ENCODE measurements around the gene UPK2.

Gene UPK2

GRCh38 chr11:118913411-118914125 lies 42.5 kb upstream of the UPK2 start:
- no peaks in the 10 kb centered on the region for H3K36me3 ChIP-seq (ENCODE audit: control insufficient read depth, insufficient read depth, low read length)
- H3K4me1 ChIP-seq (ENCODE audit: control insufficient read depth, insufficient read depth, low read length), result peaks cover 98% of the 10 kb centered on the region
- H3K27me3 ChIP-seq (ENCODE audit: control insufficient read depth, insufficient read depth, low read length), result no peaks in the 10 kb centered on the region
- H3K4me3 ChIP-seq (ENCODE audit: low read length), result no peak overlapping the region
- H3K9ac ChIP-seq (ENCODE audit: low read length), result peak overlapping the region; percentile 63
- no peaks in the 10 kb centered on the region for H3K9me3 ChIP-seq (ENCODE audit: control insufficient read depth, low read length)

- Histone ChIP-seq H3K9ac (ENCODE audit: low read length) (peak overlapping the region; percentile 52), H3K27me3 (ENCODE audit: control insufficient read depth, insufficient read depth, low read length) (no peaks in the 10 kb centered on the region), H3K36me3 (ENCODE audit: control insufficient read depth, insufficient read depth, low read length) (no peaks in the 10 kb centered on the region), H3K4me3 (ENCODE audit: low read length) (no peak overlapping the region), H3K4me1 (ENCODE audit: control insufficient read depth, insufficient read depth, low read length) (peaks cover 97% of the 10 kb centered on the region), H3K9me3 (ENCODE audit: control insufficient read depth, low read length) (no peaks in the 10 kb centered on the region)
Observed at GRCh38 chr11:118914178-118914918, 41.8 kb upstream of the UPK2 start.

GRCh38 chr11:118914987-118915386 lies 41.1 kb upstream of the UPK2 start:
- no peaks in the 10 kb centered on the region for H3K27me3 ChIP-seq (ENCODE audit: control insufficient read depth, insufficient read depth, low read length)
- no peaks in the 10 kb centered on the region for H3K9me3 ChIP-seq (ENCODE audit: control insufficient read depth, low read length)
- H3K4me1 ChIP-seq (ENCODE audit: control insufficient read depth, insufficient read depth, low read length), result peaks cover 97% of the 10 kb centered on the region
- H3K36me3 ChIP-seq (ENCODE audit: control insufficient read depth, insufficient read depth, low read length), result no peaks in the 10 kb centered on the region
- H3K9ac ChIP-seq (ENCODE audit: low read length), result peak overlapping the region; percentile 52
- H3K4me3 ChIP-seq (ENCODE audit: low read length), result no peak overlapping the region

- Histone ChIP-seq H3K4me1 (ENCODE audit: control insufficient read depth, insufficient read depth, low read length) (peaks cover 98% of the 10 kb centered on the region), H3K4me3 (ENCODE audit: low read length) (no peak overlapping the region), H3K36me3 (ENCODE audit: control insufficient read depth, insufficient read depth, low read length) (no peaks in the 10 kb centered on the region), H3K9me3 (ENCODE audit: control insufficient read depth, low read length) (no peaks in the 10 kb centered on the region), H3K27me3 (ENCODE audit: control insufficient read depth, insufficient read depth, low read length) (no peaks in the 10 kb centered on the region), H3K9ac (ENCODE audit: low read length) (peak overlapping the region; percentile 42)
Observed at GRCh38 chr11:118915396-118915795, 40.7 kb upstream of the UPK2 start.

GRCh38 chr11:118915941-118916841 lies 39.9 kb upstream of the UPK2 start:
- Histone ChIP-seq H3K4me1 (ENCODE audit: control insufficient read depth, insufficient read depth, low read length) (peaks cover 99% of the 10 kb centered on the region), H3K36me3 (ENCODE audit: control insufficient read depth, insufficient read depth, low read length) (no peaks in the 10 kb centered on the region), H3K4me3 (ENCODE audit: low read length) (no peak overlapping the region), H3K27me3 (ENCODE audit: control insufficient read depth, insufficient read depth, low read length) (no peaks in the 10 kb centered on the region), H3K9ac (ENCODE audit: low read length) (peak overlapping the region; percentile 42), H3K9me3 (ENCODE audit: control insufficient read depth, low read length) (no peaks in the 10 kb centered on the region)

- Histone ChIP-seq H3K4me1 (ENCODE audit: control insufficient read depth, insufficient read depth, low read length) (peaks cover 99% of the 10 kb centered on the region), H3K9me3 (ENCODE audit: control insufficient read depth, low read length) (no peaks in the 10 kb centered on the region), H3K4me3 (ENCODE audit: low read length) (no peak overlapping the region), H3K27me3 (ENCODE audit: control insufficient read depth, insufficient read depth, low read length) (no peaks in the 10 kb centered on the region), H3K36me3 (ENCODE audit: control insufficient read depth, insufficient read depth, low read length) (no peaks in the 10 kb centered on the region), H3K9ac (ENCODE audit: low read length) (peak overlapping the region; percentile 42)
Observed at GRCh38 chr11:118916842-118917388, 39.2 kb upstream of the UPK2 start.

- no peaks in the 10 kb centered on the region for H3K36me3 ChIP-seq (ENCODE audit: control insufficient read depth, insufficient read depth, low read length)
- H3K9ac ChIP-seq (ENCODE audit: low read length), result peak overlapping the region; percentile 55
- H3K4me1 ChIP-seq (ENCODE audit: control insufficient read depth, insufficient read depth, low read length), result peaks cover 99% of the 10 kb centered on the region
- H3K9me3 ChIP-seq (ENCODE audit: control insufficient read depth, low read length), result no peaks in the 10 kb centered on the region
- no peak overlapping the region for H3K4me3 ChIP-seq (ENCODE audit: low read length)
- H3K27me3 ChIP-seq (ENCODE audit: control insufficient read depth, insufficient read depth, low read length), result no peaks in the 10 kb centered on the region
Observed at GRCh38 chr11:118917481-118918127, 38.5 kb upstream of the UPK2 start.

GRCh38 chr11:118918128-118918685 lies 37.9 kb upstream of the UPK2 start:
- Histone ChIP-seq H3K9me3 (ENCODE audit: control insufficient read depth, low read length) (no peaks in the 10 kb centered on the region), H3K36me3 (ENCODE audit: control insufficient read depth, insufficient read depth, low read length) (no peaks in the 10 kb centered on the region), H3K27me3 (ENCODE audit: control insufficient read depth, insufficient read depth, low read length) (no peaks in the 10 kb centered on the region), H3K9ac (ENCODE audit: low read length) (peak overlapping the region; percentile 71), H3K4me1 (ENCODE audit: control insufficient read depth, insufficient read depth, low read length) (peaks cover 99% of the 10 kb centered on the region), H3K4me3 (ENCODE audit: low read length) (no peak overlapping the region)

- peaks cover 99% of the 10 kb centered on the region for H3K4me1 ChIP-seq (ENCODE audit: control insufficient read depth, insufficient read depth, low read length)
- no peaks in the 10 kb centered on the region for H3K27me3 ChIP-seq (ENCODE audit: control insufficient read depth, insufficient read depth, low read length)
- no peak overlapping the region for H3K4me3 ChIP-seq (ENCODE audit: low read length)
- no peaks in the 10 kb centered on the region for H3K36me3 ChIP-seq (ENCODE audit: control insufficient read depth, insufficient read depth, low read length)
- peak overlapping the region; percentile 71 for H3K9ac ChIP-seq (ENCODE audit: low read length)
- no peaks in the 10 kb centered on the region for H3K9me3 ChIP-seq (ENCODE audit: control insufficient read depth, low read length)
Observed at GRCh38 chr11:118918686-118919280, 37.3 kb upstream of the UPK2 start.

GRCh38 chr11:118921121-118921928 lies 34.8 kb upstream of the UPK2 start:
- H3K9me3 ChIP-seq (ENCODE audit: control insufficient read depth, low read length), result no peaks in the 10 kb centered on the region
- H3K27me3 ChIP-seq (ENCODE audit: control insufficient read depth, insufficient read depth, low read length), result no peaks in the 10 kb centered on the region
- H3K9ac ChIP-seq (ENCODE audit: low read length), result peak overlapping the region; percentile 91
- no peak overlapping the region for H3K4me3 ChIP-seq (ENCODE audit: low read length)
- H3K36me3 ChIP-seq (ENCODE audit: control insufficient read depth, insufficient read depth, low read length), result no peaks in the 10 kb centered on the region
- peaks cover 77% of the 10 kb centered on the region for H3K4me1 ChIP-seq (ENCODE audit: control insufficient read depth, insufficient read depth, low read length)

Measured in mucosa of stomach (tissue), 1 donor.